T-helper 22 cell (primary cell): ENCODE results near the gene ELFN2.

Source experiments
- DNase-seq: peaks from one replicate; pipeline ENCODE4 v3.0.0-alpha.2; 2020; ENCODE audit warnings: low read depth

Gene ELFN2

DNA sequence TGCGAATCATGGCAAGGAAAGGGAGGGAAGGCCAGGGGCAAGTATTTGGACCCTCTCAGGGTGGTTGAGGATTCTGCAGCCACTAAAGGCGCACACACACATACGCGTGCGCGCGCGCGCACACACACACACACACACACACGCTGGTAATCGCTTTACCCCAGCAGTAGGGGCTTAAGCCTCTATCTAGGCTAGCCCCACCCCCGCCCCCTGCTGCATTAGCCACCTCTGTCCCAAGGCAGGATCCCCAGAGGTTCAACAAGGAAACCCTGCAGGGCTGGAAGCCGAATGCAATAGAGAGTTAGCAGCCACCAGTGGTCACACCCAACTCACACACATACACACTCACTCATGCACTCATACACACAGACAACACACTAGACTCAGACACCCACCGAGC, 28.6 kb upstream of the ELFN2 start:
- DNase-seq = no peak

DNA sequence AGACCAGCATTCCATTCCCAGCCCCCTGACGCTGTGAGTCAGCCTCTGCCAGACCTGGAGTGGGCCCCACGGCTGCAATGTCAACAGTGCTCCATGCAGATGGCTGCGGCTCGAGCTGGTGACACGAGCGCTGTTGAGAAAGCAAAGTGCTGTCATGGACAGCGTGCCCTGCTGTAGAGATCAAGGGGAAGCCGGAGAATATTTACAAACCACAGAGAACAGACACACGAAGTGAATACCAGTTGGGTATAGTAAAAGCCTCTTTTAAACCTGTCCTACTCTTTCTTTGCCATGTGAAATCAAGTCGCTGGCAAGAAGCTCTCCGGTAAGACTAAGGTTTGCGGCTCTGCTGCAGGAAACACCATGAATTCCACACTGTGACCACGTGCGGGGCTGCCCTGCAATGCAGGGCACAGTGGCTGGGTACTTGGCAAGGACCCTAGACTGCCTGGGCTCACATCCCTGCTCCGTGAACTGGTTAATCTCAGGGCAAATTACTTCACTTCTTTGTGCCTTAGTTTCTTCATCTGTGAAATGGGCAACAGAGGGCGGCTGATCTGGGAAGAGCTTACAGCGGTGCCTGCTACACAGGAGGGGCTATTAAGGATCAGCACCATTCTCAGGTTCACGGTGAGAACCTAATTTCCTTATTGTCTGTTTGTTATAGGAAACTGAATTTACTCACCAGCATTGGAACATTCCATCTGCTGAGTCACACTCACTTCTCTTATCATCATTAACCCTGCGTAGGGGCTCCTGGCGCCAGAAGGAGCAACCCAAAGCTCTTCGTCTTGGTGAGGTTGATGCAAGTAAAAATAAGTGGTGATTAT, 27.8 kb upstream of the ELFN2 start:
- no peak for DNase-seq

DNA sequence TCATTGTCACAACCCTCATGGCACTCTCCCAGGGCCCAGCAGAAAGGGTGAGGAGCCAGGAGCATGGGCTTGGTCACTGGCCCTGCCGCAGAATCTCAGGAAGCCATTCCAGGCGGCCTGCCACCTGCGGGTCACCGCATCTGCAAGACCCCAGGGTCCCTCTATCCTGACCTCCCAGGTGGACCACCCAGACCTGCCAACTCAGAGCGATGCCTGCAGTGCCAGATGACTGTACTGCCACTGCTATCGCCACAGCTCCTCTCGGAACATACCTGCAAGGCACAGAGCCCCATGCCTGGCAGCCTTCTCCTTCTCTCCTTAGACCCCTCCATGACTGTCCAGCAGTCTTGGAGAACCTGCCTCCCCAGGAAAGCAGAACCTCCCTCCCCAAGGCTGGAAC, 26.4 kb upstream of the ELFN2 start:
- no peak for DNase-seq

DNA sequence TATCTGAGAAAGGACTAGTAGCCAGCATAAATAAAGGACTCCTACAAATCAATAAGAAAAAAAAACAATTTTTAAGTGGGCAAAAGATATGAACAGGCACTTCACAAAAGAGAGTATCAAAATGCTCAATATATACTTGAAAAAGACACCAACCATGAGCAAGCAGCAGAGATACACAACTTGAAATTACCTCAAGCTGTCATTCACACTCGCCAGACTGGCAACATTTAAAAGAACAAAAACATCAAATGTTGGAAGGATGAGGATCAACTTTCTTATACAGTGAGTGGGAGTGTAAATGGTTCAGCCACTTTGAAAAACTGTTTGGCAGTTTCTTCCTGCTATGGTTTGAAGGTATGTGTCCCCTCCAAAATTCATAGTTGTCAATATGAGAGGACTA, 23.9 kb upstream of the ELFN2 start:
- DNase-seq = no peak

DNA sequence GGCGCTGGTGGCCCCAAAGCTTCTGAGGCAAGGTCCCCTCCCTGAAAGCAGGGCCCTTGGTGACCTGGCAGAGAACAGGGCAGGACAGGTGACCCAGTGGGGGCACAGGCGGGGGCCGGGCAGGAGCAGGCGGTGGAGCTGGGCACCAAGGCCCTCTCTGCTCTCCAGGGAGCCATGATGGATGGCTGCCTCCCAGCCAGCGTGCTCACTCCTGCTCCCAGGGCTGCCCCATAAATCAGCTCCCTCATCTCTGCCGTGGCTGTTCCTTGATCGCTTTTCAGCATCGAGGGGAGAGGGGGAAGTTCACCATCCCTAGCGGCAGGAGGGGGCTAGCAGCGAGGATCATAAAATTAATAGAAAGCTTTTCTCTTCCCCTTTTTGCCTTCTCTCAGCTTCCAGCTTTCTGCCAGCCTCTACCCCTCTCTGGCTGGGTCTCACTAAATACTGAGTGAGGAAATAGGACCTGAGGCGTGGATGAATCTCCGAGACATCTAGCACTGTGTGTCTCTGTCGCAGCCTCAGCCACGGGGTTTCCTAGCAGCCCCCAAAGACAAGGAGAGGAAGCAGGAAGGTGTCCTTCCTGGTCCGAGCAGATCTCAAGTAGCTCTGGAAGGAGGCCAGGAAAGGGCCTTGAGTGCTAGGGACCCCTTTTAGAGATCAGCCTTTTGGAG, 22.2 kb upstream of the ELFN2 start:
- DNase-seq = no peak

DNA sequence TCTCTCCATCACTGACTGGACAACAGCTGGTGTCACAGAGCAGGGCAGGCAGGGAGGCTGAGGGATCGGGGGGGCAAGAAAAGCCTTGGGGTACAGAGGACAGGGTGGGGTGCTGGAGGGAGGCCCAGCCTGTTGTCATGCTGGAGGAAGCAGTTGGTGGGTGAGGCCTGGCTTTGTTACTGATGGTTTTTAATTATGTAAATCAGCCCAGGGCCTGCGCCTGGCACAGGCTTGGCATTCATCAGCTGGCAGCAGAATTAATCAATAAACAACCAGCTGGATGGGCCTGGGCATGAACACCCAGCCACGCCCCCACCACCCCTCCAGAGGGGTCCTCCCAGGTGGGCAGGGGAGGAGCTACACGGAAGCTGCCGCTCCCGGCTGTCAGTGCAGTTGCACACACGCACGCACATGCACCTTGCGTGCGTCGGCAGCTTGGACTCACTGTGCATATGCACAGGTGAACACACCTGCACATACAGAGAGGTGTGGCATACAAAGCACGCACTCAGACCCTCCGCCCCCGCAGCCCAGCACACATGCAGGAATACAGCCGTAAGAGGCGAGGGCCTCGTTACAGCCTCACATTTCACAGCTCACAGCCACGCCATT, 21.3 kb upstream of the ELFN2 start:
- DNase-seq = no peak

DNA sequence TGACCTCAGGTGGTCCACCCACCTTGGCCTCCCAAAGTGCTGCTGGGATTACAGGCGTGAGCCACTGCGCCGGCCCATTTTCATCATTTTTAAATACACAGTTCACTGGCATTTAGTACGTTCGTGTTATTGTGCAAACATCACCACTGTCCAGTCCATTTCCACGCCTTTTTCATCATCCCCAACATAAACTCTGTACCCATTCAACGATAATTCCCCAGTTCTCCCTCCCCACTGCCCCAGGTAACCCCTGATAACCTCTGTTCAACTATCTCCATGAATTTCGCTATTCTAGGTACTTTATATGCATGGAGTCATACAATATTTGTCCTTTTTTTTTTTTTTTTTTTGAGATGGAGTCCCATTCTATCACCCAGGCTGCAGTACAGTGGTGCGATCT, 18.2 kb upstream of the ELFN2 start:
- no peak for DNase-seq

DNA sequence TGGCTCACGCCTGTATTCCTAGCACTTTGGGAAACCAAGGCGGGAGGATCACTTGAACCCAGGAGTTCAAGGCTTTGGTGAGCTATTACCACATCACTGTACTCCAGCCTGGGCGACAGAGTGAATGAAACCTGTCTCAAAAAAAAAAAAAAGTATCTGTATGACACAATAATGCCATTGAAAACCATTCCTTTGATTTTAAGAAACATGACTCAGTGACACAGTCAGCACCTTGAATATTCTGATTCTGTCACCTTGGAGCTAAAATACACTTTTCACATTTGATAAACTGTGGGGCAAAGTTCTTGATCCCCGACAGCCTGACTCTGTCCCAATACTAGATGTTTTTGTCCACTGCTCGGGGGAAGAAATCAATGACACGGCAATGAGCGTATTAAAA, 16.7 kb upstream of the ELFN2 start:
- no peak for DNase-seq

DNA sequence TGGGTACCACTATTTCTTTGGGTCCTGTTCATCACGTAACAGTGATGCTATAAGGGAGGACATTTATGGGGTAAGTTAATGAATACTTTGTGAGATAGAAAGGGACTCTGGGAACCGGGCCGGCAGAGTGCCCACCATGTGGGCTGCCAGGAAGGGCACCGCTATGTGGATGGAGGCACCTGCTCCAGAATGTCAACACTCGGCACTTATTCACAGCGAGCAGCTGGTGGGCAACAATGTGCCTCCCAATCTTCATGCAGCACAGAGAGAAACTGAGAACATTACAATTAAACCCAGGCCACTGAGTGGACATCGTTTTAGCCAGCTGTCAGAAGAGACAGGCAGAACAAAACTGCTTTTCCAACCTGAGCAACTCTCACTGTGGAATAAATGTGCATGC, 15.8 kb upstream of the ELFN2 start:
- no peak for DNase-seq

DNA sequence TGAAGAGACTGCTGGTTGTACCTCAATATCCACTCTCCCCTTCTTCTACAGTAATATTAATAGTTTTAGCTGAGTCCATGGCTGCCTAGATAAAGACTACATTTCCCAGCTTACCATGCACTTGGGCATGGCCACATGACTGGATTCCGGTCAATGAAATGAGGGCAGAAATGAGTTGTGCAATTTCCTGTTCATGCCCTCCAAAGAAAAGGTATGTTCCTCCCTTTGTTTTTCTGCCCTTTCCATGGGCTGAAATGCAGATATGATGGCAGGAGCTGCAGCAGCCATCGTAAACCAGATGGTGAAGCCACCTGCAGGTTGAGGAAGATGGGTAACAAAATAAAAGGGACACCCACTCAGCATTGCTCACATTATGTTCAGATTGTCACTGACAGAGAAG, 15.3 kb upstream of the ELFN2 start:
- no peak for DNase-seq

DNA sequence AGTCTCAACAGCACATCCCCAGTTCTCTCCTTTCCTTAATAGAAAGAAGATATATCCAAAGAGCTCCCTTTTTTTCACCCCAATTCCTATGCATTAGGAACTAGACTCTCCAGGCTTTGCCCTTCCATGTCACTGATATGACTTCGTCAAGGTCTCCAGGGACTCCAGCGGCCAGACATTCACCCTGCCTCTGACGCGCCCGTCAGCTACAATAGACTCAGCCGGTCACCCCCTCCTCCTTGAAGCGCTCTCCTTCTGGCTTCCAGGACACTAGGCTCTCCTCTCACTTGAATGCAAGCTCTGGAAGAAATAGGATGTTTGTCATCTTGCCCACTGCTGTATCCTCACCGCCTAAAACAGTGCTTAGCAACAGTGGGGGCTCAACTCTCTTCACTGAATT, 14.9 kb upstream of the ELFN2 start:
- DNase-seq = no peak

DNA sequence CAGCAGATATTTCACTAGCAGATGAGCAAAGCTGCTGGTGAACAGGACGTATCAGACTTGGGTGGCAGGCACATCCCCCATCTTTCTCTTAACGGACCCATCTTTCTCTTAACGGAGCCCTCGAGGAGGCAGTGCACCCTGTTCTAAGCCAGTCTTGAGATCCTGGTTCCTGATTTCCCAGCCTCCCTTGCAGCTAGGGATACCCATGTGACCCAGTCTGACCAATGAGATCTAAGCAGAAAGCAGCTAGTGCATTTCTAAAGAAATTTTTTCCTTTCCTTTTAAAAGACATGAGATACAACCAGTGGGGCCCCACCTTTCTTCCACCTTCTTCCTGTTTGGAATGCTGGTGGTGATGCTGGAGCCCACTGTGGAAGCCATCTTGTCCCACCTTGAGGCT, 13.6 kb upstream of the ELFN2 start:
- DNase-seq = no peak

DNA sequence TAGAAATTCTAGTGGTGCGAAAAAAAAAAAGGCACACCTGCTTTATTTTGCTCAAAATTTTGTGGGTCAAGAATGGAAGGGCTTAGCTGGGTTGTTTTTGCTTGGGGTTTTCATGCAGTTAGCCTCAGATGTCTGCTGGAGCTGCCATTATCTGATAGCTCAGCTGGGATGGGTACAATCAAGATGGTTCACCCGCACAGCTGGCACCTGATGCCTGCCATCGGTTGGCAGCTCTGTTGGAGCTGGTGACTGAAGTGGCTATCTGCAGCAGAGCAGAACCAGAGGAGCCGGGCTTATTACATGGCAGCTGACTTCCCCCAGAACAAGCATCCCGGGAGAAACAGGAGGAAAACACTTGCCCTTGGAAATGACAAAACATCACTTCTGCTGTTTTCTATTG, 12.1 kb upstream of the ELFN2 start:
- no peak for DNase-seq

DNA sequence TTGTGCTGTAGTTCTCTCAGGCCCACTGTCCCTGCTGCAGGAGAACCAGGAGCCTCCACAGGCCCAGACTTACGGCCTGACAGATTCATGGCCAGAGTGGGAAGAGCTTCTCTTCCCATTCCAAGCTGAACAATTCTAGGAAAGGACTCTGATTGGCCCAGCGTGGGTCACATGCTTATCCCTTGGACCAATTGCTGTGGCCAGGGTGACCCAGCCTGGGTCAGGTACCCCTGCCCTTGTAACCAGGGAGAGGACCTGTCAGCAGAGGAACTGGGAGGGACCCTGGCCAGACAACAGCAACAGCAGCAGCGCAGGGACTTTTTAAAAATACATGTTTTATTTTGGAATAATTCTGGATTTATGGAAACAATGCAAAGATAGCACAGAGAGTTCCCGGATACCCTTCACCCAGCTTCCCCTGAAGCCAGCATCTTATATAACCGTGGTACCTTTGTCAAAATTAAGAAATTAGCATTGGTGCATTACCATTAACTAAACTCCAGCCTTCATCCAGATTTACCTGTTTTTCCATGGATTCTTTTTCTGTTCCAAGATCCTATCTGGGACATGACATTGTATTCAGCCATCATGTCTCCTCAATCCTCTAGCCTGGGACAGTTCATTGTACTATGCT, 8.8 kb upstream of the ELFN2 start:
- no peak for DNase-seq

DNA sequence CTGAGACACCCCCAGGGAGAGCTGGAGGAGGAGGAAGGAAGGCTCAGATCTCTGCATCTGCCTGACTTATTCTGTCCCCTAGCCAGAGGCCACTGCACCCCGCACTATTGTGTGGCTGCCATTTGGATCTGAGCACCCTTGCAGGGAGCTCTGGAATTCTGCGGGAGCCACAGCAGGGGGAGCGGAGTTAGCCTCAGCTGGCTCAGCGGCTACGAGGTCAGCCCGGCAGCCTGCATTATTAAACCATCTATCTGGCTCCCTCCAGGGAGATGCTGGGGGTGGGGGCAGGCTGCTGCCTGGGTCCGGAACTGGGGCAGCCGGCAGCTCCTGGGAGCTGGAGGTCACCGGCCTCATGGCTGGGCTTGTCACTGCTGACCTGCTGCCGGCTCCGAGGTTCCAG, 6.5 kb upstream of the ELFN2 start:
- DNase-seq = no peak

DNA sequence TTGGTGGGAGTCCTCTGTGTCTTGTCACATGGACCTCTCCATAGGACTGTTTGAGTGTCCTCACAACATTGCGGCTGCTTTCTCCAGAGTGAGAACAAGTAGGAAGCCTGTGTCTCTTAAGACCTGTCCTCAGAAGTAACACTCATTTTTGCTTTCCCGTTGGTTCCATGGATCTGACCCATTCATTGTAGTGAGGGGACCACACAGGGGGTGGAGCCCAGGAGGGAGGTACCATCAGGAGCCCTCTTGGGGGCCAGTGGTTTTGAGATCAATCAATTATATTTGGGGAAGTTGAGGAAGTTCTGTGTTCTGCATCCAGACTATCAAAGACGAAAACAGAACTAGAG, 5.4 kb upstream of the ELFN2 start:
- no peak for DNase-seq

DNA sequence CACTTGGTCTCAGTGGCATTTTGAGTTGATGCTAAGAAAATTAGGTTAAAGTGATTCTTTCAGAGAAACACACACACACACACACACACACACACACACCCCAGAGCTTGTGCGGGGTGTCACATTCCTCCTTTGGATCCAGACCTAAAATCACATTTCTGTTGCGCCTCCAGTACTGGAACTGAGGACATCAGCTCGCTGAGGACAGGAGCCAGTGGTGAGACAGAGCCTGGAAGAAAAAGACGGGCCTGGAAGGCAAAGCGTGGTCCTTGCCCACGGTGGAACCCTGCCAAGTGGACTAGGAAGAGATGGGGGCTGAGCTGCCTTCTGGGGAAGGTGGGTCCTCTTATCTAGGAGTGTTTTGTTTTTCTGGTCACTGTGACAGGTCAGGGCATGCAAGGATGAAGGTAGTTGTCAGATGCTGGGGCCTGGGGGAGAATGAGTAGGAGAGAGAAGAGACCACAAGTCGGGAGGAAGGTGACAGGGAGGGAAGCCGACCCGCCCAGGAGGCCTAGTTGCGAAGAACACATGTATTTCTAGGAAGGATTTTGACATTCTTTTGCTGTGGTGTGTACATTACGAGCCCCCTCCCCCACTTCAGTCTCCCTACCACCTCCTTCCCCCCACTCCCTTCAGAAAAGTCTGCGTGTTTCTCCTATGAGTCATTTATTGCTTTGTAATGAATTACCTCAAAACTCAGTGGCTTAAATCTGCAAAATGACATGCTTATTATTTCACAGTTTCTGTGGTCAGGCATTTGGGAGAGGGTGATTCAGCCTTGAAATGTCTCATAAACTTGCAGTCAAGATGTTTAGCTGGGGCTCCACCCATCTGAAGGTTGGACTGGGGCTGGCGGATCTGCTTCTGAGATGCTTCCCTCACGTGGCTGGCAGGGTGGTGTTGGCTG, 4.8 kb upstream of the ELFN2 start:
- no peak for DNase-seq

DNA sequence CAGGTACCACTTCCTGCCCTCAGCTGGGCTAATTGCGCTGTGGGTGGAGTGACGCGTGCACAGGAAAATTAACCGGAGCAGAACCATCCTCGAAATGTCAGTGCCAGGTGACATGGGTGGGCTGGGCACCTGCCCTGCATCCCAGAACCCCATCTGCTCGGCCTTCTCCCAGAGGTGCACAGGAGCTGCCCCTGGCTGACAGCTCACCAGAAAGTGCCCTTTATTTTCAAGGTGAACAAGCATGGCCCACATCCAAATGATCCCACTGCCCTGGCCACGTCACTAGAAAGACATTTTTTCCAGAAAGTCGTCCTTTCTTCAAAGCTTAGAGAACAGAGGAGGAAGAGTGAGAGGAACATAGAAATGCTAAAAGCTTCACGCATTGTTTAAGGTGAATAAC, 4.1 kb upstream of the ELFN2 start:
- no peak for DNase-seq

DNA sequence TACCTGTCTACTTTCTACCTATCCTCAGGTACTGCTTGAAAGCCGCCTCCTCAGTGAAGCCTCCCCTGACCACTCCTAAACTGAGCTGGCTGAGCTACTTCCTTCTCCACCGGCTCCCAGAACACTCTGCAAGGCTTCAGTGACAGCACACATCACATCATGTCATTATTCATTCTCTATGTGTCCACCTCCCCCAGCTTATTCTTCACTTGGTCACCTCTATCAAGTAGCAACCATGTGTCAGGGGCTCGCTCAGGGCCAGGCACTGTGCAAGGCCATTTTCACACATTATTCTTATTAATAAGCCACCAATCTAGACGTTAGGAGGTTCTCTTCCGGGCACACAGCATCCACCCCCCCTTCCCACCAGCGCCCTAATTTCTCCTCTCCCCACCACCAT, 3.7 kb upstream of the ELFN2 start:
- DNase-seq = no peak

DNA sequence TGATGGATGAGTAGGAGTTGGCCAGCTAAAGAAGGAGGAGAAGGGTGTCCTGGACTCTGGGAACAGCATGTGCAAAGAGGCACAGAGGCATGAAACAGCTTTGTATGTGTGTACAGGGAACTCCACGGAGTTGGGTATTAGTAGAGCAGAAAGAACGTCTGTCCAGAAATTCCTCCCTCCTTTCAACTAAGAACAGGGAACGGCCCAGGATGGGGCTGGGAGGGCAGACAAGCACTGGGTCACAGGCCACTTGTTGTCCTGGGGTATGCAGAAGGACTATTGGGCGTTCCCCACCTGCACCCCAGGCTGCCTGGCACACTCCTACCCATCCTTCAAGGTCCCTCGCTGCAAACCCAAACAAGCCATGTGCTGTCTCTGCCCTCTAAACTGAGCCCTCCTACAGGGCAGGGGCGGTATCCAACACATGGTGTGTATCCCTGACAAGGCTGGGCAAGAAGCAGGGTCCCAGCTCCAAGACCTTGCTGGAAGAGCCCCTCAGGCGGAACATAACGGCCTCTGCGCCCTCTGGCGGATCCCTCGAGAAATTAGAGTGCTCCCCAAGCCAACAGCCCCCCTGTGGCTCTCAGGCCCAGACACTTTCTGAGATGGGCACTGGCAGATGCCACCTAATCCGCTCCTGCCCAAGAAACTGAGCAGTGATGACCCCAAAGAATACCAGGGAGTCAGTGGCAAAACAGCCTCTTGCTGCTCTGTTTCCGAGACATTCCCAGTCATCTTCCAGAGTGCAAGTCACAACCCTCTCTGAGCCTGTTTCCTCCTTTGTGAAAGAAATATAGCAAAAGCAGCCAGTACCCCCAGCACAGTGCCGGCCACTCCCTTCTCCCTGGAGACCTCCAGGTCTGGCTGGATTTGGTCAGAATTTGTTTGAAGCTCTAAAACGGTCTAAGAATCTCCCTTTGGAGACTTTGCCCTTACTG, 1.6 kb upstream of the ELFN2 start:
- peak; percentile 14 for DNase-seq
